Activated naive CD8-positive, alpha-beta T cell (primary cell): Measurements from ENCODE around the gene LYPD4.
"Not testable (repeated sequence)": the region's sequence is repeated elsewhere in the genome, so short reads cannot be mapped to it uniquely, and the experiment has no call there.

Experiments
- H3K27ac Mint-ChIP-seq: one replicate; pipeline ENCODE4 v1.8.0; 2021; ENCODE audit warnings: mixed read lengths
- H3K27me3 Mint-ChIP-seq: one replicate; pipeline ENCODE4 v1.8.0; 2021; ENCODE audit warnings: mixed read lengths
- H3K36me3 Mint-ChIP-seq: one replicate; pipeline ENCODE4 v1.8.0; 2021; ENCODE audit warnings: mixed read lengths
- H3K4me1 Mint-ChIP-seq: one replicate; pipeline ENCODE4 v1.8.0; 2021; ENCODE audit warnings: low read depth, mixed read lengths
- H3K4me3 Mint-ChIP-seq: one replicate; pipeline ENCODE4 v1.8.0; 2021; ENCODE audit warnings: mild to moderate bottlenecking, mixed read lengths
- H3K9me3 Mint-ChIP-seq: one replicate; pipeline ENCODE4 v1.8.0; 2021; ENCODE audit warnings: low read depth, mixed read lengths

The LYPD4 gene

DNA sequence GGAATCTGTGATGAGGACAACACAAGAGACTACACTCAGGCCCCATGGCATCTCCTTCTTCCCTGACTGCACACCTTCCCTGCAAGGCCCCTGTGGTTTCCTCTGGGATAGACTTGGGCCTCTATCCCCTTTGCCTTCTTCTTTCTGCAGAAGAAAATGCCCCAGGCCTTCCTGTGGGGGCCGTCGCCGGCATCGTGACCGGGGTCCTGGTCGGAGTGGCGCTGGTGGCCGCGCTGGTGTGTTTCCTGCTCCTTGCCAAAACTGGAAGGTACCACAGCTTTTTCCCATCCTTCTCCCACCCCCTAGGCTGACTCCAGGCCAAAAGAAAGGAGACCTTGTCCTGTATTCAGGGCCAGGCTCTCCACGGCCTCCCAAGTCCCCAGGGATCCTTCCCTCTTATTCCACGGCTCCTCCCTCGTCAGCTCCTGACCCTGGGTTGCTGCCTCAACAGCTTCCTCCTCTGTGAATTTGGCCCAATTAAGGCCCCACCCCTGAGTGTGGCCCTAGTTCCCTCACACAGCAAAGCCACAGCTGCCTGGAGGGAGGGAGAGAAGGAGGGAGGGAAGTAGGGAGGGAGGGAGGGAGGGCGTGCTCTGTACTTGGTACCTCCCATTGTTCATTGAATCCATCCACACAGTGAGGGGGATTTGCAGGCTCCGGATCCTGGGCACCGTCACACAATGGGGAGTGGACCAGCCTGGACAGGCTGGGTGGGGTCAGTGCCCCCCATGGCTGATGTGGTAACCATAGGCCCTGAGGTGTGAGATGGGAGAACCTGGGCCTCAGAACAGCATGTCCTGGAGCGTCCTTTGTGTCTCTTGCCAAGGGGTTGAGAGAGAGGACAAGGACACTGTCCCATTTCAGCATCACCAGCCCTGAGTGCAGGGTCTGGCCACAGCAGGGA, 35.6 kb downstream of the LYPD4 start:
- peaks cover 16% of the 10 kb centered on the region for H3K27me3 Mint-ChIP-seq

DNA sequence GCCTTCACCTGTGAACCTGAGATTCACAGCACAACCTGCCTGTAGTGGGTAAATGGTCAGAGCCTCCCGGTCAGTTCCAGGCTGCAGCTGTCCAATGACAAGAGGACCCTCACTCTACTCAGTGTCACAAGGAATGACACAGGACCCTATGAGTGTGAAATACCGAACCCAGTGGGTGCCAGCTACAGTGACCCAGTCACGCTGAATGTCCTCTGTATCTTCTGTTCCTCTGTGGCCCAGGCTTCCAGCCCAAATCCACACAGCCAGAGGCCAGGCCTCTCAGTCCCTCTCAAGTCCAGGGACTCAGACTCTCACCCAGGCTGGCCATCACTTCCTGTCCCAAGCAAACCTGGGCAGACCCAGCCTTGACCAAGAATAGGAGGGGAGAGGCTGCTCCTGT, 37.3 kb downstream of the LYPD4 start:
- Mint-ChIP-seq H3K9me3 (no peaks in the 10 kb centered on the region), H3K4me1 (peaks cover under 1% of the 10 kb centered on the region), H3K4me3 (no peak overlapping the region), H3K27ac (no peak overlapping the region), H3K27me3 (peaks cover 14% of the 10 kb centered on the region), H3K36me3 (no peaks in the 10 kb centered on the region)

More for the DNA sequence above, 35.6 kb downstream of the LYPD4 start:
- Mint-ChIP-seq H3K4me1 (no peaks in the 10 kb centered on the region), H3K4me3 (no peak overlapping the region), H3K27ac (no peak overlapping the region), H3K36me3 (no peaks in the 10 kb centered on the region), H3K9me3 (no peaks in the 10 kb centered on the region)

DNA sequence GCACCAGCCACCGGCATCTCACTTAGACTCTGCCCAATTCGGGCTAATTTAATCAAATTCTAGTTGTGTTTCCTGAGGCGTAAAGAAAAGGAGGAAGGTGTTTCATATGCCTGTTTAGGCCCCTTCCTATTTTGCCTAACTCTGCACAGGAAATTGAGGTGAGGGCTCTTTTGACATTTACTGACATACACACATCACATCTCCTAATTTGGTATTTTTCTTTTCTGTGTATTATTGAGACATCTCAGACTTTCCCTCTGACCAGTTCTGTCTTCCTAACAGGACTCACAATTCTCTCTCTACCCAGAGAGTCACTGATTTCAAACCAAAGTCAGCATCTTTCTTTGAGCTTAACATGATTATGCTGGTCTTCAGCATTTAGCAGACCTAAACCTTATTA, 40.1 kb downstream of the LYPD4 start:
- Mint-ChIP-seq H3K27me3 (peaks cover 12% of the 10 kb centered on the region), H3K9me3 (no peaks in the 10 kb centered on the region), H3K27ac (no peak overlapping the region), H3K4me1 (peaks cover 4% of the 10 kb centered on the region), H3K4me3 (no peak overlapping the region), H3K36me3 (no peaks in the 10 kb centered on the region)

DNA sequence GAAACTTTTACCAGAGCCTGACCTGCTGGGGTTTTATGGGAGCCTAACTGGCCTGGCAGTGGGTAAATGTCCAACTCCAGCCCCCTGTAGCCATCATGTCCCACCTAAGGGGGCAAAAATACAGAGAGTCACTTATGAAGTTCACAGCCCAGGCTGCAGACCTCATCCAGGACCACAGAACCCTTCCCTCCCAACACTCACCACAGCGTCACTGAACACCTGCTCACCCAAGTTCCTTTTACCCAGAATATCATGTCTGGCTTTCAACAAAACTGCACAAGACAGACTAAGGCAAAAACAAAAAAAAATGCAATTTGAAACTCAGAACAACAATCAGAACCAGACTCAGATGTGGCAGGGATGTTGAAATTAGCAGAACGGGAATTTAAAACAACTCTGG, 41.7 kb downstream of the LYPD4 start:
- Mint-ChIP-seq H3K9me3 (no peaks in the 10 kb centered on the region), H3K36me3 (no peaks in the 10 kb centered on the region), H3K4me1 (peaks cover 4% of the 10 kb centered on the region), H3K27ac (no peak overlapping the region), H3K4me3 (no peak overlapping the region), H3K27me3 (peaks cover 6% of the 10 kb centered on the region)

DNA sequence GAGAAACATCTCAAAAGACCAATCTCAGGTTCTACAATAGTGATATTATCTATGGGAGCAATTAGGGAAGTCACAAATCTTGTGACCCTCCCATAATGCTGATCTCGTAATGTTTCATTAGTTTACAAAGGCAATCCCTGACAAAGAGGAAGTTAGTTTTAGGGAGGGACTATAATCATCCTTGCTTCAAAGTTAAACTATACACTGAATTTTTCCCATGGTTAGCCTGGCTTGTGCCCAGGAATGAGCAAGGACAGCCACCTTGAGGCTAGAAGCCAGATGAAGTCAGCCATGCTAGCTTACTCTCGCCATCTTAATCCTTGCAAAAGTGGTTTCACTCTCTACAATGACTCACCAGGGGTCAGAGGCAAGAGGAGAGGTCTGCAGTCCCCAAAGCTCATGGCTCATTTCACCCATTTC, 42.7 kb downstream of the LYPD4 start:
- Mint-ChIP-seq H3K9me3 (no peaks in the 10 kb centered on the region), H3K27me3 (peaks cover 3% of the 10 kb centered on the region), H3K27ac (no peak overlapping the region), H3K4me3 (no peak overlapping the region), H3K36me3 (no peaks in the 10 kb centered on the region), H3K4me1 (peaks cover 4% of the 10 kb centered on the region)

DNA sequence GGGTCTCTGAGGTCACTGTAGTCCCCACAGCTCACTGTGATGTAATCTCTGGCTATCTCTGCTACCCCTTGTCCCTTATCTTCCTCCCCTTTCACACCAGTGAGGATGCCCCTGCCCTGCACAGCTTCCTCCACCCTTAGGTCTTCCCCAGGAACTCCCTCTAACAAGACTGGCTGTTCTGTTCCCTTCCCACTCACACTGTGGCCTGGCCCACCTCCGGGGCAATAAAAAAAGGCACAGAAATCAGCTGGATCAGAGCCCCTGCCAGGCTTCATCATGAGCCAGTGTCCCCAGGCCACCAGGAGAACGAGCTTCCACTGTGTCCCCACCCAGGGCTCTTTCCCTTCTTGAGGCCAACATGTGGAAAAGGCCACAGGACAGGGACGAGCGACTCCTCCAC, 43.5 kb downstream of the LYPD4 start:
- no peaks in the 10 kb centered on the region for H3K36me3 Mint-ChIP-seq
- H3K4me3 Mint-ChIP-seq: no peak overlapping the region
- peaks cover 4% of the 10 kb centered on the region for H3K4me1 Mint-ChIP-seq
- H3K27me3 Mint-ChIP-seq: peaks cover 3% of the 10 kb centered on the region
- no peak overlapping the region for H3K27ac Mint-ChIP-seq
- no peaks in the 10 kb centered on the region for H3K9me3 Mint-ChIP-seq

DNA sequence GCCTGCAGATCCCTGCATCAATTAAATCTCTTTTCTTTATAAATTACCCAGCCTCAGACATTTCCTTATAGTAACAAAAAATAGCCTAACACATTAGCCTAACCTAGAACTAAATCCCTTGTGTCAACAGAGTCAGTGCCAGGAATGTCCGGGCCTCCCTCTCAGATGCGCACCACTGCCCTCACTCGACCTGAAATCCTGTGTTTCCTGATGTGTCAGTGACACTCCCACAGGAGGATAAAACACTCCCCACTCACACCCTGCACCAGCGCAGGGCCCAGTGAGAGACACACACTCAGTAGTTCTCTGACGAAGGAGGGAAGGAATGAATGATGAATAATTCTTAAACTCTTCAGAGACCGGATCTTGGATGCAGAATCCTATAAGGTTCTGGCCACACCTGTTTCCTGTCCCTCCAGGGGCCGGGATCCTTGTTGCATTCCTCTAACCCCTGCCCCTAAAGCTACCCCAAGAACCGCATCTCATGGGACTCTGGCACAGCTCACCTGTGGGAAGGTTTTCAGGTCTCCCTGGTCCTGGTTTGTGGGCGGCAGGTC, 45.0 kb downstream of the LYPD4 start:
- Mint-ChIP-seq H3K27me3 (peaks cover 4% of the 10 kb centered on the region), H3K27ac (no peak overlapping the region), H3K4me3 (no peak overlapping the region), H3K9me3 (no peaks in the 10 kb centered on the region), H3K36me3 (no peaks in the 10 kb centered on the region), H3K4me1 (peaks cover 4% of the 10 kb centered on the region)

DNA sequence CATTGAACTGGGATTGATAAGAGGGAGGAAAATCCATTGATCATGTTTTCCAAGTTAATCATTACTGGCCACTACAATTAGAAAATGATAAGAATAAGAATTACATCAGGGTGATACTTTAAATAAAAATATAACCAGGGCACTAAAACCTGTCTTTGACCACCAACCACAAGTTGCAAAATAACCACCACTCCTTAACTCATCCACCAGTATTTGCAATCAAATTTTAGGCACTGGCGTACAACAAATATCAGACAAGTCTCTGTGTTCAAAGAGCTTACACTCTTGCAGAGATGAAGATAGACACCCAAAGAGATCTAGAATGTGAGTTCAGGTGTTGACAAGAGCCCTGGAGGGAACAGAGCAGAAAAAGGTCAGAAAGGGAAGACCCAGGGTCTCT, 47.6 kb downstream of the LYPD4 start:
- H3K27me3 Mint-ChIP-seq: peaks cover 20% of the 10 kb centered on the region
- no peak overlapping the region for H3K4me3 Mint-ChIP-seq
- no peaks in the 10 kb centered on the region for H3K9me3 Mint-ChIP-seq
- H3K36me3 Mint-ChIP-seq: no peaks in the 10 kb centered on the region
- no peak overlapping the region for H3K27ac Mint-ChIP-seq
- peaks cover 3% of the 10 kb centered on the region for H3K4me1 Mint-ChIP-seq

DNA sequence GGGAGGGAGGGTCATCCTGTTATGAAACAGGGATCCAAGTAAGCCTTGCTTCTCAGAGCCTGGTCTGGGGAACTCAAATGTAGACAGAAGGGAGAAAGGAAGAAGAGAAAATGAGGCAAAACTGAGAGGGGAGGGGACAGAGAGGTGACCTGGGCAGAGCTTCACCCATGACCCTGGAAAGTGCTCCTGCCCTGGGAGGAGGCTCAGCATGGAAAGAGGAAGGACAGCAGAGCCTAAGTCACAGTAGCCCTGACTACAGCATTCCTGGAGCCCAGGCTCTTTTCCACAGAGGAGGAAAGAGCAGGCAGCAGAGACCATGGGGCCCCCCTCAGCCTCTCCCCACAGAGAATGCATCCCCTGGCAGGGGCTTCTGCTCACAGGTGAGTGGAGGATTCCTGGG, 48.1 kb downstream of the LYPD4 start, which contains the start of gene CEACAM3:
Gene CEACAM3 (plus strand): TSS at position 226 of the 400 bp plus-strand sequence. CDS start 91 bp downstream, at position 317.
- peaks cover 20% of the 10 kb centered on the region for H3K27me3 Mint-ChIP-seq

DNA sequence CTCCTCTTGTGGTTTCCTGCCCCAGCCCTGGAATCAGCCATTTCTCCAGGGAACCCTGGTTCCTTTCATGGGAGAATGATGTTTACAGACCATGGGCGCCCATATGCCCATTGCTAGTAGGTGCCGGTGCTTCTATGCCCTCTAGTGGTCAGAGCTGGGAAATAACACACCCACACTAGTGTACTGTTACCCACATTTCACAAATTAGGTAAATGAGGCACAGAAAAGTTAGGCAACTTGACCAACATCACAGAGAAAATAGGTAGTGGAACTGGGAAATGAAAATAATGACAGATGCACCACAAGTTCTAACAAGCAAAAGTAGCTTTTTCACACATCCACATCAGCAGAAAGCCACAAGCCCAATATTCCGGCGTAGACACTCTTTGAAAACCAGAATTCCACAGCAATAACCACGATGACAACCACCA, 49.4 kb downstream of the LYPD4 start:
- Mint-ChIP-seq H3K4me1 (peaks cover 2% of the 10 kb centered on the region), H3K4me3 (no peak overlapping the region), H3K9me3 (no peaks in the 10 kb centered on the region), H3K27ac (no peak overlapping the region), H3K36me3 (no peaks in the 10 kb centered on the region), H3K27me3 (peaks cover 22% of the 10 kb centered on the region)

More for the DNA sequence above, 48.1 kb downstream of the LYPD4 start, which contains the start of gene CEACAM3:
- no peaks in the 10 kb centered on the region for H3K9me3 Mint-ChIP-seq
- H3K4me3 Mint-ChIP-seq: no peak within 1 kb of the TSS
- H3K36me3 Mint-ChIP-seq: no peaks in the 10 kb centered on the region
- H3K4me1 Mint-ChIP-seq: peaks cover 2% of the 10 kb centered on the region
- H3K27ac Mint-ChIP-seq: no peak within 1 kb of the TSS

DNA sequence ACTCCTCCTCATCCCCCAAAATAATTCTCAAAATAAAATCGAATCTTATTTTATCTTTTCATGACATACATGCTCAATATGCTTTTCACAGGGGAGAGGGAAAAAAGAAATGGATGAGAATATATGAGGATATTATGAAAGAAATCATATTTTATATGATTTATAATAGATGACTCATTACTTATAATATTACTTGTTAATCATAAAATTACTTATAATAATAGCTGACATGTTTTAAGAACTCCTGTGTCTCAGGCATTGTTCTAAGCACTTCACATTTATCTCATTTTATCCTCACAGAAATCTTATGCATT, 51.1 kb downstream of the LYPD4 start:
- Mint-ChIP-seq H3K27me3 (peaks cover 26% of the 10 kb centered on the region), H3K4me3 (no peak overlapping the region), H3K4me1 (peaks cover 2% of the 10 kb centered on the region), H3K36me3 (no peaks in the 10 kb centered on the region), H3K27ac (no peak overlapping the region), H3K9me3 (no peaks in the 10 kb centered on the region)

DNA sequence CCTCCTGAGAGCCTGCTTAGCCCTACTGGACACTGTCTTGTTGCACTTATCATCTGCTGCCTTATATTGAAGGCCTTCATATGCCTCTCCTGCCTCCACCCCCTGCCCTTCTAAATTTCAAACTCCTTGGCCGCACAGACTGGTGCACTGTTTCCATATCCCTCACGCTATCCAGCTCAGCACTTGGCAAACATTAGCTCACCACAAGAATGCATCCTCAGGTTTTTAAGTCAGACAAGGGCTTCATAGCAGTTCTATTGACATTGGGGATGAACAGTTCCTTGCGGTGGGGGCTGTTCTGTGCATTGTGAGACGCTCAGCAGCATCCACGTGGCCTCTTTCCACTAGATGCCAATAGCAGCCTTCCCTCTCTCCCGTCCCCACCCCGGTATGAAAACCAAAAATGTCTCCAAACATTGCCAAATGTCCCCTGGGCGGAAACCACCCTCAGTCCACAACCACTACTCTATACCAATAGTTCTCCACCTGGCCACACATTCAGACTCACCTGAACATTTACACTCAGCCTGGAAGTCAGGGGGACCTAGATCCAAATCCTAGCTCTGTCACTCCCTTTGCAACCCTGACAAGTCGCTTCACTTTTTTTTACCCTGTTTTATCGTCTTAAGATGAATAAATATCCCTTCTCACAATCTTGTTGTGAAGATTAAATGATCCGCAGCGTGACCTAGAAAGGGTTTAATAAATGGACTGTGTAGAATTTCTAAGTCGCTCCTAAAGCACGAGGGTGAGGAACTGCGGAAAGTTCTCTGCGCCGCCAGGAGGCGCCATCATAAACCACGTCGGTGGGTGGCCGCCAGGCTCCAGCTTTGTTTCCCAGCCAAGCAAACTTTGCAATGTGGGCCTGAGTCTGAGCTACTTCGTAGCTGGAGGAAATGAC, 51.7 kb downstream of the LYPD4 start:
- Mint-ChIP-seq H3K4me3 (no peak overlapping the region), H3K9me3 (no peaks in the 10 kb centered on the region), H3K27ac (no peak overlapping the region), H3K4me1 (peaks cover 2% of the 10 kb centered on the region), H3K27me3 (peaks cover 26% of the 10 kb centered on the region), H3K36me3 (no peaks in the 10 kb centered on the region)

DNA sequence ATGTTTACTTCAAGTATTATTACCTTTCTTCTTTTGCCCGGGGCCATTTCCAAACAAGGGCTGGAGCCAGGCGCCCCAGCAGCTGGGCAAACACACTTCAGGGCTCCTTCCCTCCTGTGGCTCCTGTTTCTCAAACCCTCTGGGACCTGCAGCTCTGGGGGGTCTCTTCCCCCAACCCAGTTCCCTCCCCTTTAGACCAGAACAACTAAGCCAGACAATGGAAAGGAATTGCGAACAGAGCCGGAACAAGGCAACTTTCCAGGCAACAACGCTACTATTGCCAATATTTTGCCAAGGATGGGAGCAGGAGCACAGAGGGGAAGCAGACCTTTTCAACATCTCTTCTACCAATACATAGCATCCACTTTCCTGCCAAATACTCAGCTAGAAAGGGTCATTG, 55.4 kb downstream of the LYPD4 start:
- H3K9me3 Mint-ChIP-seq, H3K36me3 Mint-ChIP-seq, H3K27ac Mint-ChIP-seq, H3K4me3 Mint-ChIP-seq: not testable (repeated sequence)
- Mint-ChIP-seq H3K4me1 (peaks cover 19% of the 10 kb centered on the region), H3K27me3 (peaks cover 40% of the 10 kb centered on the region)

DNA sequence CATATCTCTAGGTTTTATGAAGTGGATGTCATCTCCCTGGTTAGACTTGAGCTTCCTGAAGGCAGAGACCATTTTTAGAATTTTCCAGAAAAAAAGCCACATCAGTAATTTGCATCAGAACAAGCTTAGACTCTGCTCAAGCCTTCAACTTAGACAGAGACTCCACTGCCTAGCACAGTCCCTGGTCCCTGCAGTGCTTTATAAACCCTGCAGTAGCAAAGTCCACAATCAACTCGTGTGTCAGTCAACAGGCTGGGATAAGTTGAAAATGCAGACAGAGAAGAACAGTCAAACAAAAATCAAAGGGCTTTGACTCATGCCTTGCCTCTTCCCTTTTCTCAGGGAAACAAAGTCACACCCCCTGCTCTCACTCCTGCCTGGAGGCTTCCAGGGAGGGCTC, 56.0 kb downstream of the LYPD4 start:
- Mint-ChIP-seq H3K27me3 (peaks cover 40% of the 10 kb centered on the region), H3K4me1 (peaks cover 19% of the 10 kb centered on the region)
- H3K36me3 Mint-ChIP-seq, H3K27ac Mint-ChIP-seq, H3K9me3 Mint-ChIP-seq, H3K4me3 Mint-ChIP-seq: not testable (repeated sequence)
